Testis (tissue), 2 donors: ENCODE results near the gene BAG2.

ENCODE experiments used
- CTCF ChIP-seq, 3 experiments: fragments of 450-650 bp in 2 of 3; fragments of 200-600 bp in 1 of 3; sonication (generic) in 1 of 3; IDR thresholded peaks; one replicate each; pipeline ENCODE4 v1.5.1; 2016 to 2019; ENCODE audit warnings: antibody characterized with exemption in 3 of 3, mild to moderate bottlenecking in 2 of 3, moderate library complexity in 1 of 3
- POLR2A ChIP-seq: fragments of 450-650 bp; IDR thresholded peaks from one replicate; pipeline ENCODE4 v1.6.1; 2017; ENCODE audit warnings: antibody characterized with exemption, mild to moderate bottlenecking, moderate library complexity

- TF ChIP-seq POLR2A (no peak), CTCF (IDR thresholded peaks at IDR 0.05) (no peak)
Measured at GRCh38 chr6:57183336-57183735, 11.2 kb downstream of the BAG2 start.
